ENCODE measurements around the gene SUN1. TPM values are rescaled to one million over a fixed set of nuclear protein-coding genes. Genes with fewer than 3 reads are reported as not detected.

SUN1 gene
- total RNA-seq, 1 donor from 2014 or later, result 127 TPM

DNA sequence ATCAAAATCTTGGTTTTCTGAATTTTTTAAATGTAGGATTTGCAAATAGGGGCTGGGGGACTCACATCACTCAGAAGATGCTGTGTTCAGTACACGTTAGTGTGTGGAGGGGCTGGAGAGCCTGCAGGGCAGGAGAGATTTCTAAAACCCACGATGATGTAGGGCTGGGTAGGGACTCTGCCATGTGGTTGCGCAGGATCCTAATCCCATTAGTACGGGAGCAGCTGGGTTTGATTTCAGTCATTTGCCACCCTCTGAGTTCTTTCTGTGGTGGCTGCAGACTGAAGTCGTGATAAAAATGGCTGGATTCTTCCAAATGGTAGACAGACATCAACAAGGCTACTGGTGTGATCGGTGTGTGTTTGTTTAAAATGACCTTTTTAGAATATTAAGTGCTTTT is 29.9 kb downstream of the SUN1 start:
- H3K9me3 ChIP-seq, result no peaks in the 10 kb centered on the region
- no peak overlapping the region for H3K4me3 ChIP-seq
- ATAC-seq, result no peak
- H3K27me3 ChIP-seq, result no peaks in the 10 kb centered on the region
- TF ChIP-seq, protein P1, sequence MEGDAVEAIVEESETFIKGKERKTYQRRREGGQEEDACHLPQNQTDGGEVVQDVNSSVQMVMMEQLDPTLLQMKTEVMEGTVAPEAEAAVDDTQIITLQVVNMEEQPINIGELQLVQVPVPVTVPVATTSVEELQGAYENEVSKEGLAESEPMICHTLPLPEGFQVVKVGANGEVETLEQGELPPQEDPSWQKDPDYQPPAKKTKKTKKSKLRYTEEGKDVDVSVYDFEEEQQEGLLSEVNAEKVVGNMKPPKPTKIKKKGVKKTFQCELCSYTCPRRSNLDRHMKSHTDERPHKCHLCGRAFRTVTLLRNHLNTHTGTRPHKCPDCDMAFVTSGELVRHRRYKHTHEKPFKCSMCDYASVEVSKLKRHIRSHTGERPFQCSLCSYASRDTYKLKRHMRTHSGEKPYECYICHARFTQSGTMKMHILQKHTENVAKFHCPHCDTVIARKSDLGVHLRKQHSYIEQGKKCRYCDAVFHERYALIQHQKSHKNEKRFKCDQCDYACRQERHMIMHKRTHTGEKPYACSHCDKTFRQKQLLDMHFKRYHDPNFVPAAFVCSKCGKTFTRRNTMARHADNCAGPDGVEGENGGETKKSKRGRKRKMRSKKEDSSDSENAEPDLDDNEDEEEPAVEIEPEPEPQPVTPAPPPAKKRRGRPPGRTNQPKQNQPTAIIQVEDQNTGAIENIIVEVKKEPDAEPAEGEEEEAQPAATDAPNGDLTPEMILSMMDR (IDR thresholded peaks at IDR 0.05), result no peak
- no peak overlapping the region for H3K27ac ChIP-seq
- intact Hi-C loops (cut with DNase I), result no loop called here
- peaks cover 86% of the 10 kb centered on the region for H3K36me3 ChIP-seq
- peaks cover 1% of the 10 kb centered on the region for H3K4me1 ChIP-seq
- DNase-seq, result no peak

DNA sequence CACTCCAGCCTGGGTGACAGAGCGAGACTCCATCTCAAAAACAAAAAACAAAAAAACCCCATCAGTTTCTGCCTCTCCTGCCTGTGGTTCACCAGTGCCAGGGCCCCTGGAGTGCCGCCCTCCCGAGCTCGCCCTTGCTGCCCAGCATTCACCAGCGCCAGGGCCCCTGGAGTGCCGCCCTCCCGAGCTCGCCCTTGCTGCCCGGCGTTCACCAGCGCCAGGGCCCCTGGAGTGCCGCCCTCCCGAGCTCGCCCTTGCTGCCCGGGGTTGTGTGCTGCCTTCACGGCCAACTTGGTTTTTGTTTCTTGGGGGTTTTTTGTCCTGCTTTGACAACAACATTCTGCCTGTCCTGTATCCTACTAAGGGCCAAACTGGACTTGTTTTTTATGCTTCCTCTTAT is 30.8 kb downstream of the SUN1 start:
- no peaks in the 10 kb centered on the region for H3K9me3 ChIP-seq
- TF ChIP-seq, protein P1 (IDR thresholded peaks at IDR 0.05), result no peak
- ATAC-seq (no peak), DNase-seq (no peak)
- no peaks in the 10 kb centered on the region for H3K27me3 ChIP-seq
- intact Hi-C loops (cut with DNase I), result no loop called here
- H3K36me3 ChIP-seq, result peaks cover 84% of the 10 kb centered on the region
- H3K4me1 ChIP-seq, result peaks cover 11% of the 10 kb centered on the region
- H3K27ac ChIP-seq, result no peak overlapping the region
- no peak overlapping the region for H3K4me3 ChIP-seq

DNA sequence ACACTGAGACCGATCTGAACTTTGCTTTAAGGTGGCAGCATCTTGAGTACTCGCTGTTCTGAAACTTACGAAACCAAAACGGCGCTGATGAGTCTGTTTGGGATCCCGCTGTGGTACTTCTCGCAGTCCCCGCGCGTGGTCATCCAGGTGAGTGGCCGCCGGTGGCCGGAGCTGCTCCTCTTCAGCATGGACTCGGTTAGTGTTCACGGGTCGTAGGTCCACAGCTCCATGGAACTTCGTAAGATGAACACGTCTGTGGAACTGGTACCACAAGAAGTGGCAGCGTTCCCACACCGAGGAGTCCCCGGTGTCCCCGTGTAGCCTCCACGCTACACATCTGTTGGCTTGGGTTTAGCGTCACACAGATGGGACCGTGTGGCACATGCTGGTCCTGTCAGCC is 33.6 kb downstream of the SUN1 start:
- DNase-seq (no peak), ATAC-seq (no peak)
- Histone ChIP-seq H3K36me3 (peaks cover 76% of the 10 kb centered on the region), H3K9me3 (no peaks in the 10 kb centered on the region), H3K4me3 (no peak overlapping the region), H3K27me3 (no peaks in the 10 kb centered on the region), H3K27ac (no peak overlapping the region), H3K4me1 (peaks cover 12% of the 10 kb centered on the region)
- TF ChIP-seq, protein P1 (IDR thresholded peaks at IDR 0.05), result no peak
- intact Hi-C loops (cut with DNase I), result no loop called here

DNA sequence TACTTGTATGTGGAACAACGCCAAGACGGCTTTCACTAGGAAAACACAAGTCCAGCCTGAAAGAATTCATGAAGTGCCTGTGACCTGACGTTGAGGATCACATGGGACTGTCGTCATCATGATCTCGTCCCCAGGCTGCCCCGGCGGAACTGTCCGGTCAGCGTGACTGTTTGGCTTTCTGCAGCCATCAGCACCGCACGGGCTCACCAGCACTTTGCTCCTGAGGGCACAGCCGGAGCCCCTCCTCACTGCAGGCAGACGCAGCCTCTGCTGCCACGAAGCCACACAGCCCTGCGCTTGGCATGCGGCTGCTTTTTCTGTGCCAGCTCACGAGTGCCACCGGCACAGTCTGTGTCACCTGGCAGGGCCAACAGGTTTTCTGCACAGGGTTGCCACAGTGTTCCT is 34.7 kb downstream of the SUN1 start:
- H3K36me3 ChIP-seq, result peaks cover 76% of the 10 kb centered on the region
- peak; percentile 58 for ATAC-seq
- DNase-seq, result no peak
- no peaks in the 10 kb centered on the region for H3K27me3 ChIP-seq
- TF ChIP-seq, protein P1 (IDR thresholded peaks at IDR 0.05), result no peak
- intact Hi-C loops (cut with DNase I), result no loop called here
- H3K4me3 ChIP-seq, result no peak overlapping the region
- peak overlapping the region; percentile 74 for H3K27ac ChIP-seq
- no peaks in the 10 kb centered on the region for H3K9me3 ChIP-seq
- peaks cover 12% of the 10 kb centered on the region for H3K4me1 ChIP-seq

DNA sequence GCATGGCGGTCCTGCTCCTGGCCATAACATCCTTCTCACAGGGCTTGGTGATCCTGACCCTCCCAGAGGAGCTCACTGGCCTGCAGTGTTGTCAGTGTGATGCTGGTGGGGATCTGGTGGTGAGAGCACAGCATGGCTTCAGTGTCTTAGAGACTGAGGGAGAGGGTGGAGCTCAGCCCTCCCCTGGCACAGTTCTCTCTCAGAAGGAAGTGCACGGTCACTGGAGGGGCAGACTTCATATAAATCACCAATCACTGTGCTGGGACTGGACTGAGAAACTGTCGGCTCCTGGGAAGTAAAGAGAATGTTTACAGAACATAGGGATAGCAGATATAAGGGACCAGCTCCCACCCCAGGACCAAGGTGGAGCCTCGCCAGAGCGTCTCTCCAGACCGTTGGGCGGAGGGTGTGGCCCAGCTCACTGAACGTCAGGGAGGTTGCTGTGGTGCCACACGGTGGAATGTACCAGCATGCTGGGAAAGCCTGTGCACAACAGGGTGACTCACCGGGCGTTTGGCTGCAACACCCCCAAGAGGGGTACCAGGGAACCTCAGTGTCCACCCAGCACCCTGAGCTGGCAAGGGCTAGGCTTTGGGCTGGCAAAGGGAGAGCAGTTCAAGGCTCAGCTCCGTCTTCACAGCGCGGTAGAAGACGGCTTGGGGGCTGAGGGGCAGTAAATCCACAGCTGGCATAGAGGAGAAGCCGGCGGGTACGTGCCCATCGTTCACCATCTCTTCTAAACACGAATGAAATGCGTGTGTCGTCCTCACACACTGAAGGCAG is 35.3 kb downstream of the SUN1 start:
- no peaks in the 10 kb centered on the region for H3K9me3 ChIP-seq
- no peaks in the 10 kb centered on the region for H3K27me3 ChIP-seq
- no peak overlapping the region for H3K4me3 ChIP-seq
- H3K27ac ChIP-seq, result peak overlapping the region; percentile 74
- intact Hi-C loops (cut with DNase I), result no loop called here
- peaks cover 12% of the 10 kb centered on the region for H3K4me1 ChIP-seq
- ATAC-seq (peak; percentile 80), DNase-seq (peak; percentile 70)
- TF ChIP-seq, protein P1 (IDR thresholded peaks at IDR 0.05), result no peak
- peaks cover 76% of the 10 kb centered on the region for H3K36me3 ChIP-seq

DNA sequence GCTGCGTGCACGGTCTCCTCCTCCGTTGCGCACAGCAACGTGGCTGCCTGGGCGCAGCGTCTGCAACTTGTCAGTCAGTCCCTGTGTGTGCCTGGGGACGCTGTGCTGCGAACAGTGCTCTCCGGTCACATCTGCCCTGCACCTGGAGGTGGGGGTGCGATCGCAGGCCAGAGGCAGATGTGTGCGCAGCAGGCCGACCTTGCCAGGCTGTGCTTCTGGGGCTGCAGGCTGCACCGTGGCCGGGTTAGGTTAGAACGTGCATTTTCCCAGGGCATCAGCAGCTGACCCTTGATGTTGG is 35.9 kb downstream of the SUN1 start:
- TF ChIP-seq, protein P1 (IDR thresholded peaks at IDR 0.05), result no peak
- H3K9me3 ChIP-seq, result no peaks in the 10 kb centered on the region
- H3K4me1 ChIP-seq, result peaks cover 13% of the 10 kb centered on the region
- peak overlapping the region; percentile 74 for H3K27ac ChIP-seq
- DNase-seq (peak; percentile 57), ATAC-seq (peak; percentile 2)
- no peaks in the 10 kb centered on the region for H3K27me3 ChIP-seq
- intact Hi-C loops (cut with DNase I), result no loop called here
- peaks cover 74% of the 10 kb centered on the region for H3K36me3 ChIP-seq
- no peak overlapping the region for H3K4me3 ChIP-seq

Data from upper lobe of right lung (tissue), 1 donor.